ENCODE results near the gene PLD6.

DNA sequence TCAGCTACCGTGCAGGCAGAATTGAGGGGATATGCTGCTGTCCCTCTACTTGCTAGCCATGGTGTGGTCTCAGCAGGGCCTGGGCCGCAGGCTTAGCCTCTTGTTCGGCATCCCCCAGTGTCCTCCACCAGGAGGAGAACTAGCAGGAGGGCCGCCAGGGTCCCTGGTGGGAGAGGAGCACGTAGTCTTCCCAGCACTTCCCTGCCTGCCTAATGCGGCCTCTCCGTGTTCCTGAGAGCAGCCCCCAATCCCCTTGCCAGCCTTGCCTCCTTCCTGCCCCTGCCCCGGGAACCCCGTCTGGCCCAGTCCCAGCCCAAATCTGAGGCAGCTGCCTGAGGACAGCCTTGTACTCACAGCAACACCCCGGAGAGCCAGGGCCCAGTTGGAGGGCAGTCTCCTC is 38.1 kb downstream of the PLD6 start:
- TF ChIP-seq POLR2A (IDR thresholded peaks at IDR 0.05), result no peak
- TF ChIP-seq, protein P1, sequence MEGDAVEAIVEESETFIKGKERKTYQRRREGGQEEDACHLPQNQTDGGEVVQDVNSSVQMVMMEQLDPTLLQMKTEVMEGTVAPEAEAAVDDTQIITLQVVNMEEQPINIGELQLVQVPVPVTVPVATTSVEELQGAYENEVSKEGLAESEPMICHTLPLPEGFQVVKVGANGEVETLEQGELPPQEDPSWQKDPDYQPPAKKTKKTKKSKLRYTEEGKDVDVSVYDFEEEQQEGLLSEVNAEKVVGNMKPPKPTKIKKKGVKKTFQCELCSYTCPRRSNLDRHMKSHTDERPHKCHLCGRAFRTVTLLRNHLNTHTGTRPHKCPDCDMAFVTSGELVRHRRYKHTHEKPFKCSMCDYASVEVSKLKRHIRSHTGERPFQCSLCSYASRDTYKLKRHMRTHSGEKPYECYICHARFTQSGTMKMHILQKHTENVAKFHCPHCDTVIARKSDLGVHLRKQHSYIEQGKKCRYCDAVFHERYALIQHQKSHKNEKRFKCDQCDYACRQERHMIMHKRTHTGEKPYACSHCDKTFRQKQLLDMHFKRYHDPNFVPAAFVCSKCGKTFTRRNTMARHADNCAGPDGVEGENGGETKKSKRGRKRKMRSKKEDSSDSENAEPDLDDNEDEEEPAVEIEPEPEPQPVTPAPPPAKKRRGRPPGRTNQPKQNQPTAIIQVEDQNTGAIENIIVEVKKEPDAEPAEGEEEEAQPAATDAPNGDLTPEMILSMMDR (IDR thresholded peaks at IDR 0.05), result no peak
- TF ChIP-seq POLR2AphosphoS5 (IDR thresholded peaks at IDR 0.05), result no peak

Data from gastroesophageal sphincter (tissue), 3 donors.